ENCODE measurements around the gene YTHDC1.
A peak's percentile ranks its signal among the peaks of the same experiment; 100 is the strongest.

The YTHDC1 gene

DNA sequence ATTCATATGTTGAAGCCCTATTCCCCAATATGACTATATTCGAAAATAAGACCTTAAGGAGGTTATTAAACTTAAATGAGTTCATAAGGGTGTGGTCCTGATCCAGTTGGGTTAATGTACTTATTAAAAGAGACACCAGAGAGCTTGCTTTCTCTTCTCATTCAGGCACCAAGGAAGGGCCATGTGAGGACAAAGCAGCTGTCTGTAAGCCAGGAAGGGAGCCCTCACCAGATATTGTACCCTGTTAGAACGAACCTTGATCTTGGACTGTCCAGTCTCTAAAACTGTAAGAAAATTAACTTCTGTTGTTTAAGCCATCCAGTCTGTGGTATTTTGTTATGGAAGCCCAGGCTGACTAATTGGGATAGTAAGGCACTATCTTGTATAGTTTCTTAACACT is 9.1 kb upstream of the YTHDC1 start:
- no peak for DNase-seq (ENCODE audit: low read depth in 2 of 2)

DNA sequence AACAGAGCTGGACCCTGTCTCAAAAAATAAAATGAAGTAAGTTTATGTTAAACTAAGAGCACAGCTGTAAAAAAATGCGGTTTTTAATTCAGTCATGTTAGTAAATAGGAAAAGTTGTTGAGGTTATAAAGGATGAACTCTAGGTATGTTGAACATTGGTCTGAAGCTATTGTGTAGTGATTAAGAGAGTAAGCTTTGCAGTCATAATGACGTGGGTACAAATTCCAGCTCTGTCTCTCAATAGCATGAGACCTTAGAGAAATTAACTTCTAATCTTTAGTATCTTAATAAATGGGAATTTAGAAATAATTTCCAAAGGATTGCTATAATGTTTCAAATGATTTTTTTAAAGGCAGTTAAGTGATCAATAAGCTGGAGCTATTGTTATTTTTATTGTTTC is 2.9 kb upstream of the YTHDC1 start:
- DNase-seq (ENCODE audit: low read depth in 2 of 2), result no peak

DNA sequence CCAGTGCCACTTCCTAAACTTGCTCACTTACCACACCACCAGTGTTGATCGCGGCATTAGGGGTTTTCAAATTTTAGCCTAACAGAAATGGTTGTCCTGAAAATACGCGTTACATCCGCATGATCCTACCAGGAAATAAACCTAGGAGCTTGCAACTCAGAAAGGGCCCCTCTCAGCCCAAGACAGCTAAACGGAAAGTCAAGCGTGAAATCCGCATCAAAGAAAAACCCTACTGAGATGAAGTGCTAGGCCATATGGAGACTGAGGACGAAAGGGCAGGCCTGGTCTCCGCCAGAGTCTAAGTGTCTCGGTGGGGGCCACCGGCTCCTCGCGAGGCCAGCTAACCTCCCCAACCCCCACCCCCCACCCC is 626 bp downstream of the YTHDC1 start:
- DNase-seq (ENCODE audit: low read depth in 2 of 2), result no peak

DNA sequence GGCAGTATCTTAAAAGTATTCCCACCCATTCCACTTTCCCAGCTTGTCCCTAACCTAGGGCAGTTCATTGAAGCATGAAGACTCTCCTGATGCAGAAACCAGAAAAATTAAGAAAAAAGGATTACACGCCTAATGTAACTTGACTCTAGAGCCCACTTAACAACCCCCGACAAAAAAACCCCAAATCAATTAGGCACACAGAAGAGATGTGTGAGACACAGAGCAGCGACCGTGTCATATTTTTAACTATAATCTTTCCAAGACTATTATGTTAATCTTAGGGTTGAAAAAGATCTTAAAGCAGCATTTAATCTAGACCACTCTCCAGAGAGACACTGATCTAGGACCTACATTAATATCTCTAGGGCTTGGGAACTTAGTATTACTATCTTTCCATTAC is 1.3 kb downstream of the YTHDC1 start:
- DNase-seq (ENCODE audit: low read depth in 2 of 2), result no peak

DNA sequence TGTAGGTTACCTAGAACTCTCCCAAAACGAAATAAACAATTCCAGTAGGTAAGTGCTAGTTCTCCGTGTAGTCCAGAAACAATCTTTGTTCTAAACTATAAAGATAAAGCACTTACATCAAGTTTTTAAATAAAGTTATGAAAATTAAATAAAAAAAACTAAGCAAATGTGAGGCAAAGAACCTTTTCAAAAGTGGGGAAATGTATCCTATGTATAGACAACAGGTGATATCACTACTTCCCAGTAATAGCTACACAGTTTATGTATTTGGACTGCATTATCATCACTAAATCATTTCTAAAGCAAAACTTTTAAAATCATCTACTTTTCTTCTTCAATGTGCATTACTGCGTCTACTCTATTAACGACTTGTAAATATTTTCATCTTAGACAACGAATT is 2.0 kb downstream of the YTHDC1 start:
- DNase-seq (ENCODE audit: low read depth in 2 of 2), result no peak

DNA sequence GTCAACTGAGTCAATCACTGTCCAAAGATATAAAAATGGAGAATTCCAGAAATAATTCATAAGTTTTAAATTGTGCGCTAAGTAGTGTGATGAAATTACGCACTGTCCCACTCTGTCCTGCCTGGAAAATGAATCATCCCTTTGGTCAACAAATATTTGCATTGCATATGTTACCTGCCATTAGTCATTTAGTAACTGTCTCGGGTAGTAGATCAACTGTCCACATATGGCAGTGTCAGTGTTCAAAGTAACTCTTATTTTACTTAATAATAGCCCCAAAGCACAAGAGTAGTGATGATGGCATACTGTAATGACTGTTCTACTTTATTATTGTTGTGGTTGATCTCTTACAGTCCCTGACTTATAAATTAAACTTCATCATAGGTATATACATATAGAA is 3.4 kb downstream of the YTHDC1 start:
- DNase-seq (ENCODE audit: low read depth in 2 of 2), result no peak

DNA sequence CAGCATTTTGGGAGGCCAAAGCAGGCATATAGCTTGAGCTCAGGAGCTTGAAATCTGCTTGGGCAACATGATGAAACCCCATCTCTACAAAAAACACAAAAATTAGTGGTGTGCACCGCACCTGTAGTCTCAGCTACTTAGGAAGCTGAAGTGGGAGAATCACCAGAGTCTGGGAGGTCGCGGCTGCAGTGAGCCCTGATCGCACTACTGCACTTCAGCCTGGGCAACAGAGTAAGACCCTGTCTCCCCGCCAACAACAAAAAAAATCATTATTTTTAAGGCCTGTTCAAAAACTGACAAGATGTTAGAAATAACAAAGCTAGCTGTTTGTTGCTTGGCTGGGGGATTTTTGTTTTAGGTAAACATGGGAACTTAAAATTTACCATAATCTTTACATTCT is 5.1 kb downstream of the YTHDC1 start:
- no peak for DNase-seq (ENCODE audit: low read depth in 2 of 2)

DNA sequence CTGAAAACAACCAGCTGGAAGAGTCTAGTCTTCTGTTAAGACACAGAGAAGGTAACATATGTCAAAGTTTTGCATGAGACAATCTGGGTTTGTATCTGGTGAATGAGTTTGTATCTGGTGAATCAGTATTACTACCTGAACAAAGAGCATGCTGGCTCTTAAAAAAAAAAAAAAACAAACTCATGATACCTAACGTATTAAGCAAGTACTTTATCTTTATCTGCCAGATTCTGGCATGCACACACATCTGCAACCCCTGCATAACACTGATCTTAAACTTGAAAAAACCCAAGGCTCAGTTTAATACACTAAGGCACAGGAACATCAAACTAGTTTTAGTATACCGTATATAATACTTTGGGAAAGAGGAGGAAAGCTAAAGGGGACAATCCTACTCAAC is 5.8 kb downstream of the YTHDC1 start:
- no peak for DNase-seq (ENCODE audit: low read depth in 2 of 2)

DNA sequence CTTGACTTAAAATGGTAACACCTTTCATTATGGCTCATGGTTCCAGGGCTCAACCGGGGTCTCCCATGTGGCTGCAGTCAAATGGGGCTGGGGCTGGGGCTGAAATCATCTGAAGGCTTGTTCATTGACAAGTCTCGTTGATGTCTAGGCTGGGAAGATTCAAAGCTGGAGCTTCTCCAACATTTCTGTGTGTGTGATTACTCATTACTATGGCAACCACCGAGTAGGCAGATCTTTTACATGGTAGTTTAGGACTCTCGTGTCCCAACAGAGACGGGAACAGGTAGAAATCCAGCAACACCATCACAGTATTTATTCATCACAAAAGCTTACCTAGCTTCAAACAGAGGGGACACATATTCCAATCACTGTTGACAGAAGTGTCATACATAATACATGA is 7.8 kb downstream of the YTHDC1 start:
- DNase-seq (ENCODE audit: low read depth in 2 of 2), result no peak

DNA sequence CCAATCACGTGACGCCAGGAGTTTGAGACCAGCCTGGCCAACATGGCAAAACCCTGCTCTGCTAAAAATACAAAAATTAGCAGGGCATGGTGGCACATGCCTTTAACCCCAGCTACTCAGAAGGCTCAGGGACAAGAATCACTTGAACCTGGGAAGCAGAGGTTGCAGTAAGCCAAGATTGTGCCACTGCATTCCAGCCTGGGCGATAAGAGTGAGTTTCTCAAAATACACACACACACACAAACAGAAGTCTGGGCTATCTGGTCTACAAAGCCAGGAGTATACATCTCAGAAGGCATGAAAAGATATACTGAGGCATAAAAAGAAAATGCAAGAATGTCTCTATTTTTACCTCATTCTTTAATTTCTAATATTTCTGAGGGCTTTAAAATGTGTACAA is 11.3 kb downstream of the YTHDC1 start:
- no peak for DNase-seq (ENCODE audit: low read depth in 2 of 2)

DNA sequence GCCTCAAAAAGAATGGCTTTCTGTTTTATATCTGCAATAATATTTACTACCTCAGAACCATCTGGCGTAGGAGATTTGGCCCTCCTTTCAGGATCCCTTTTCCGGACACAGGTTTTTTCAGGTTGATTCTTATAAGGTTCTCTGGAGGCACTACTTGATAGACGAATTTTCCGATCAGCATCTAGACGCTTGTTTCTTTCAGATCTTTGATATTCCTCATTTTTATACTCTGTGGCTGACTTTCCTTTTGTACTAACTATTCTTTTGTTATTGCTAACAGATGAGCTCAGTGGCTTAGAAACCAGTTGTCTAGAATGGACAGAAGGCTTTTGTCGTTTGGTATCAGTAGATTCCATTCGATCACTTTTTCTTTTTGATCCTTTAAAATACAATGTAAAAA is 12.4 kb downstream of the YTHDC1 start:
- DNase-seq (ENCODE audit: low read depth in 2 of 2), result no peak

DNA sequence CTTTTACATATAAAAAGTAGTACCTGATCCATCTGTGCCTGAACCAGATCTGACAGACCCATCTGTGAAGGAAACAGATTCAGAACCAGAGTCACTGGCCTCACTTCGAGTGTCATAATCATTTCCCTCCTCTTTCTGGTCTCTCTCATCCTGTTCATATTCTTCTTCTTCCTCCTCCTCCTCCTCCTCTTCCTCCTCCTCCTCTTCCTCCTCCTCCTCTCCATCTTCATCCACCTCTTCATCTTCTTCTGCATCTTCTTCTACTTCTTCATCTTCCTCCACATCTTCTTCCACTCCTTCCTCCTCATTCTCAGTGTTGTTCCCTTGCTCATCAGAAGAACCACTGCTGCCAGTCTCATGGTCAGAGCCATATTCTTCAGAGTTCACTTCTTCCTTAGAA is 12.9 kb downstream of the YTHDC1 start:
- no peak for DNase-seq (ENCODE audit: low read depth in 2 of 2)

DNA sequence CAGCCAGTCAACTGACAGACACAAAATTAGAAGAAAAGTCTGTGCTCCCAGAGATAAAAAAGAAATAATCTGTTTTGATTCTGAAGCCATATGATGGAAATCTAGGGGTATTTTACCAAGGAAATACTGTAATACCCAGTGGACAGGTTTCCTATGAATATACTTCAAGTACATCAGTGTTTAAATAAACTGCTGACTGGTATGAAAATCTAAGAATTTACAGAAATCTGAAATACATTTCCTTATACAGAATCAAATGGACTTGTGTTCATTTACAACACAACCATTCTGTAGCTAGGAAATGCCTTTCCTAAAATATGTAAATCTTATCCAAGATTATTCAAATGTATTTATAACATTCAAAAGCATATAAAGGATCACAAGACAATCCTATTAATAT is 13.4 kb downstream of the YTHDC1 start:
- no peak for DNase-seq (ENCODE audit: low read depth in 2 of 2)

DNA sequence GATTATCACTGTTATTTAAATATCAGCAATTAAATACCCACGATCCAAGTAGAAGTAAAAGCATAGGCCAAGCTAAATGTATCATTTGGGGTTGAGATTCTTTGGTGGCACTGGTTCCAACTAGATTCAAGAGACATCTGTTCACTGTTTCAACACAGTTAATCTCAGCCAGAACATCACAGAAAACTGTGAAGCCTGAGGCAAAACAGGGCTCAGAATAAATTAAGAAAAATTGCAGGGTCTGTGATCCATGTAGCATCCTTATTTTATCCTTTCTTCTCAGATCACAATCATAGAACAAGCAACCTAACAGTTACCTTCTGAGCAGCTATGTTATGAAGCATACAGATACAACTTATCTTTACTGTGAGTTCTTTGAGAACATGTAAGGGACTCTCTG is 23.7 kb downstream of the YTHDC1 start:
- no peak for DNase-seq (ENCODE audit: low read depth in 2 of 2)

DNA sequence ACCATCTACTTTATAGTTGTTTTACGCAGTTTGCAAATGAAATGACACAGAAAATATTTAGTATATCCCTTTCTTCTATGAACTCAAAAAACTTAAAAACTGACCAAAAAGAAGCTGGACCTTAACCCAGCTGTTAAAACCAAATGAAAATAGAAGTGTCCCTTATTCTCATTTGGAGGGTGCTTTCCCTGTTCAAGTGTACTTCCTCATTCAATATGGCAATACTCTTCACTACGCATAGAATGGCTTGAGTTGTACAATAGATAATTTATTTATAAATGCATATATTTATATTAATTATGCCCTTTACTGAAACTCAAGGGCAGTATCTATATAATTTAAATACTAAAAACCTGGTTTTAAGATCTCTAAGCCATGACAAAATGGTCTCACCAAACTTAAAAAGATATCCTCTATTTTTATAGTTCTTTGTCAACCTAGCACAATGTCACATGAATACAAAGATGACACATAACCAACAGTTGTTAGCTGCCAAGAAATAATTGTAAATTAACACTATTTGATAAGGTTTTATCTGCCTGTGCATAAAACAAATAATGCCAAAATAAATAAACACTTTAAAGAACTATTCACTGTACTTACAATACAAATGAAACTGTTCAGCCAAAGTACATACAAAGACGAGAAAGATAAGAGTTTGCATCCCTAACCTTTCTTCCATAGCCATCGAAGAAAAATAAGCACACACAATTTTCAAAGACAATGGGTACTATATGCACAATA is 25.2 kb downstream of the YTHDC1 start:
- DNase-seq (ENCODE audit: low read depth in 2 of 2), result no peak

DNA sequence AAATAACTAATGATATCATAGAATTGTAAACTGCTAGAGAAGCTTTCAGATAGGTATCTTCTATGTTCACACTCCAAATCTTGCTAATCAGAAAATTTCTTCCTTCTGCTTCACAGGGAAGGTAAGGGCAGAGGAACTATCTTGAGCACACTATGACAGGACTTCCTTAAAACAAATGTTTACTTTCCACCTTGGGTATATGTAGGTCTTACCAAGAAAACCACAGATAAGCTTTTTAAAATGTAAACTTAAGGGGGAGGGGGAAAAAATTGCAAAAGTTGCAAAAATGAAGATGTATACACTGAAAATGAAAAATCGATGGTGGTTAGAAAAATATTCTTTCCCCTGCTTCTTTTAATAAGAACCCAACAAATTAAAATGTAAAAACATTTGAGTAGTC is 30.9 kb downstream of the YTHDC1 start:
- no peak for DNase-seq (ENCODE audit: low read depth in 2 of 2)

DNA sequence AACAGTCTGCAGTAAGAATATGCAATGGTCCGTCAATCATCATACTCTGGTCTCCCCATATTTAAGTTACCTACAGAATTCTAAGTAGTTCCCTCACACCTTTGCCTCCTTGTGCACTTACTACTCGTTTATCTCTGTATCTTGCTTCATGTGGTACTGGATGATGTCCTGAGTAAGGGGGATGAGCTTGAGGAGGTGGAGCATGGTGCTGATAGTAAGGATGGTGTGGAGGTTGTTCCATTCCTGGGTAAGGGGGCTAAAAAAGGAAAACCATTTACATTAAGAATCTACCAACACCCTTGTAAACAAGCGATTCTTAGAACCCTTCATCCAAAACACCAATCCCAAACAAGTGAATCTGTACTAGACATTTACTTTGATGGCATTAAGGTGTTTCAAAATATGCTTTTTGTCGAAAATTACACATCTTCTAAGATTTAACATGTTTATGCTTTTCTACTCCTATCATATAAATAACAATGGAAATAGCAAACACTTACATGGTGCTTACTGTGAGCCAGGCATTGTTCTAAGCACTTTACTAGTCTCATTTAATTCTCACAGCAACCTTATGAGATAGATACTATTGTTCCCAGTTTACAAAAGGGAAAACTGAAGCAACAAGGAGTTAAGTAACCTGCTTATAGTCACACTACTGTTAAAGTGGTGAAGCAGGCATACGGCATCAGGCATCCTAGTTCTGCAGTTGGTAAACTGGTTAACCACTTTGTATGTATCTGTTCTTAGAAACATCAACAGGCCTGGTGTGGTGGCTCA is 33.5 kb downstream of the YTHDC1 start:
- DNase-seq (ENCODE audit: low read depth in 2 of 2), result no peak

DNA sequence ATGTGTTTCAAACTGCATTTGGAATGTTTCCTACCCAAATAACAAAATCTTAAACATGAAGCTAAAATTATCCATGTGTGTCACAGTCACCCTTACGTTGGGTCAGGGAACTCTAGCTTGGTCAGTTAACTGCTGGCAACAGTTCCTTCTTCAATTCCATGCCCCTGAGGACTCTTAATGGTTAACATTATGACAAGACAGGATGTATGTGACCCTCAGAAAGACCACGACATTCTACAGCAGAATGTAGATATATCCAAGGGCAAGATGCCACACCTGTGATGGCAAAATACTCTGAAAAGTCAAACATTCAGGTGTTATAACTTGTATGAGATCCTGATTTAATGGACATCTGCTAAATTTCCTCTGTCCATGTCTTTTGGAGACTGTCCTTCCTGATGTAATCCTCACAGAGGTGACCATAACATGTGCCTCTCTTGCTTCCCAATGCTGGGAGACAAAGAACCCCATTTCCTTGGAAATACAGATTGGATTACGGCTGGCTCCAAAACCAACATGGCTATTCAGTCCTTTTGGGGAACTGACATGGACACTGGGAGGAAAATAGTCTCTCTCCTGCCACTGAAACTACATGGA is 39.1 kb downstream of the YTHDC1 start:
- DNase-seq (ENCODE audit: low read depth in 2 of 2), result no peak

DNA sequence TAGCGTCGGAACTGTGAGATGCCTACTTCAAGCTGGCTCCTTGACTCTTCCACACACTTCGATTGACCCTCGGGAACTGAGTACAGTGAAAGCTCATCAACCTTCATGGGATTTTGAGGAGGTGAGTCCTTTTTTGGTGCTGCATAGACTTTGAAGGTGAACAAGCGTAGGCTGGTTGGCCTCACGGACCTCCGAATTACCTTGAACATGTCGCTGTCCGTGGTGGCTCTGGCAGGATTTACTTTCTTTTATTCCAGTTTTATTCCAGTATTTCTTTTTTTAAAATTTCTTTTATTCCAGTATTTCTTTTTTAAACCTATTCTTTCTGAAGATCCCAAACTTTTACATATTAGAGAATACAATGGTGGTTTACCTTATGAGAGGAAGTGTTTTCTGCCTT is 45.2 kb downstream of the YTHDC1 start:
- DNase-seq (ENCODE audit: low read depth in 2 of 2), result no peak

DNA sequence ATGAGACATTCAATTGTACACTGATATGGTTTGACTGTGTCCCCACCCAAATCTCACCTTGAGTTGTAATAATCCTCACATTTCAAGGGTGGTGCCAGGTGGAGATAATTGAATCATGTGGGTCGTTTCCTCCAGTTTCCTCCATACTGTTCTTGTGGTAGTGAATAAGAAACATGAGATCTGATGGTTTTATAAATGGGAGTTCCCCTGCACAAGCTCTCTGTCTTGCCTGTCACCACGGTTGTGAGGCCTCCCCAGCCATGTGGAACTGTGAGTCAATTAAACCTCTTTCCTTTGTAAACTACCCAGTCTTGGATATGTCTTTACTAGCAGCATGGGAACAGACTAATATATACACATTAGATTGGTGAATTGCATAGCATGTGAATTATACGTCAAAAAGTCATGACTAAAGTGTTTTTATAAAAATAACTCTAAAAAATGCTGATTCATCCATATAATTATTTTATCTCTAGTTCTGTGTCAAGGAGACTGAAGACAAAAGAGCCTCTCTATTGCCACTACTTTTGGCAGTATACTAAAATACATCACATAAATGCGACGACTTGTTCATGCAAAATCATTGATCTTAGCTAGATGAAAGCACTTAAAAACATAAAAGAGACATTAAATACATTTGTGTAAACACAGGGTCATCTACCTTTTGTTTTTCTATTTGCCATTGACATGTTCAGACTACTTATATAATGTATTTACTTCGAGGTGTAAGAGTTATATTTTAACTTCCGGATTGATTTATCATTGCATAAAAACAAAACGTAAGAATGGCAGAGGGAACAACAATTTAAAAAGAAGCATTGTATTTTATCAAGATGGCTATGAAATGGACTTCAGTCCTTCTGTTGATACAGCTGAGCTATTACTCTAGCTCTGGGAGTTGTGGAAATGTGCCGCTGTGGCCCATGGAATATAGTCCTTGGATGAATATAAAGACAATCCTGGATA is 50.1 kb downstream of the YTHDC1 start:
- DNase-seq (ENCODE audit: low read depth in 2 of 2), result peak; percentile 9 to 11

DNA sequence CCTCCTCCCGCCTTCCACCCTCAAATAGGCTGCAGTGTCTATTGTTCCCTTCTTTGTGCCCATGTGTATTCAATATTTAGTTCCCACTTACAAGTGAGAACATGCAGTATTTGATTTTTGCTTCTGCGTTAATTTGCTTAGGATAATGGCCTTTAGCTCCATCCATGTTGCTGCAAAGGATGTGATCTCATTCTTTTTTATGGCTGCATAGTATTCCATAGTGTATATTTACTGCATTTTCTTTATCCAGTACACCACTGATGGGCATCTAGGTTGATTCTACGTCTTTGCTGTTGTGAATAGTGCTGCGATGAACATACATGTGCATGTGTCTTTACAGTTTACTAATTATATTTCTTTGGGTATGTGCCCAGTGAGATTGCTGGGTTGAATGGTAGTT is 52.8 kb downstream of the YTHDC1 start:
- DNase-seq (ENCODE audit: low read depth in 2 of 2), result no peak

DNA sequence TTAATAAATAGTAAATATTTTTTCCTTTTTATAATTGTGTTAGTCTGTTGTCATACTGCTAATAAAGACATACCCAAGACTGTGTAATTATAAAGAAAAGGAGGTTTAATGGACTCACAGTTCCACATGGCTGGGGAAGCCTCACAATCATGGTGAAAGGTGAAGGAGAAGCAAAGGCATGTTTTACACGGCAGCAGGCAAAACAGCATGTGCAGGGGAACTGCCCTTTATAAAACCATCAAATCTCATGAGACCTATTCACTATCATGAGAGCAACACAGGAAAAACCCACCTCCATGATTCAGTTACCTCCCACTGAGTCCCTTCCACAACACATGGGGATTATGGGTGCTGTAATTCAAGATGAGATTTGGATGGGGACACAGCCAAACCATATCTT is 58.6 kb downstream of the YTHDC1 start:
- DNase-seq (ENCODE audit: low read depth in 2 of 2), result no peak

All from stimulated activated CD4-positive, alpha-beta T cell treated with anti-CD3 and anti-CD28 coated beads, Interleukin-15, amount 100 ng/mL, for 48 hours (primary cell).